Thyroid gland (tissue), 4 donors: ENCODE data around the gene POLR3F. TPM values are rescaled to one million over a fixed set of nuclear protein-coding genes. Genes with fewer than 3 reads are reported as not detected.

ENCODE experiments used
- DNase-seq, 2 donors: peaks; one replicate each; pipeline ENCODE4 v3.0.0-alpha.2; 2019
- H3K27ac ChIP-seq, 3 donors: fragments of 200-600 bp; sonication (generic); 1 replicate in 2 of 3; 2 replicates in 1 of 3; pipeline ENCODE4 v1.5.1; 2016 to 2019; ENCODE audit warnings: mild to moderate bottlenecking in 1 of 3, moderate library complexity in 1 of 3
- H3K27me3 ChIP-seq: fragments of 200-600 bp; sonication (generic); one replicate; pipeline ENCODE4 v1.5.1; 2019
- H3K36me3 ChIP-seq, 2 donors: fragments of 200-600 bp; sonication (generic); one replicate each; pipeline ENCODE4 v1.5.1; 2016 to 2019
- H3K4me1 ChIP-seq, 2 donors: fragments of 200-600 bp; sonication (generic); one replicate each; pipeline ENCODE4 v1.5.1; 2017 to 2019
- H3K4me3 ChIP-seq, 3 donors: fragments of 200-600 bp; sonication (generic); replicated peaks in 1 of 3; 1 replicate in 2 of 3; 2 replicates in 1 of 3; pipeline ENCODE4 v1.5.1; 2016; ENCODE audit warnings: mild to moderate bottlenecking in 1 of 3
- H3K9me3 ChIP-seq: fragments of 200-600 bp; sonication (generic); one replicate; pipeline ENCODE4 v1.5.1; 2017
- CTCF ChIP-seq, 6 experiments: fragments of 200-600 bp in 3 of 6; fragments of 450-650 bp in 3 of 6; sonication (generic) in 3 of 6; IDR thresholded peaks; one replicate each; pipeline ENCODE4 v1.5.1; 2016 to 2019; ENCODE audit warnings: antibody characterized with exemption in 6 of 6, mild to moderate bottlenecking in 2 of 6, inconsistent platforms in 1 of 6, moderate library complexity in 1 of 6
- POLR2A ChIP-seq, 2 donors: fragments of 450-650 bp; IDR thresholded peaks; one replicate each; pipeline ENCODE4 v1.6.1; 2017; ENCODE audit warnings: antibody characterized with exemption in 2 of 2, mild to moderate bottlenecking in 2 of 2, moderate library complexity in 1 of 2
- WGBS, 2 donors: methylation state at CpG; one replicate each; pipeline ENCODE4 v1.1.5; 2017; 5-methylcytosine and 5-hydroxymethylcytosine counted together
- intact Hi-C: fragments of 100-400 bp; cut with DNase I; formaldehyde crosslinking; loops from one replicate; pipeline ENCODE4 v1.15.1; 2023
- total RNA-seq, 4 donors: library from RNA; depleted of rRNA; stranded (reverse); fragments of >200 nt; gene quantifications; one replicate each; pipeline ENCODE4 v1.2.3, GENCODE V29; 2016

POLR3F gene
- total RNA-seq, 4 donors from 2014 or later, result 10.2 to 18.1 (median 13.9) TPM

- Histone ChIP-seq H3K27me3 (no peaks in the 10 kb centered on the region), H3K4me1 (no peaks in the 10 kb centered on the region), H3K36me3 (no peaks in the 10 kb centered on the region), H3K9me3 (no peaks in the 10 kb centered on the region), H3K4me3 (no peak overlapping the region), H3K27ac (no peak overlapping the region)
- no peak for DNase-seq
- TF ChIP-seq CTCF (IDR thresholded peaks at IDR 0.05), result no peak
- TF ChIP-seq POLR2A (IDR thresholded peaks at IDR 0.05), result no peak
- intact Hi-C loops, result no loop called here
- 89 to 95% methylated on average over 3 of the region's 3 CpGs for WGBS, 2 donors
These were observed 10.6 kb upstream of the POLR3F start for GRCh38 chr20:18456600-18456999.

DNA sequence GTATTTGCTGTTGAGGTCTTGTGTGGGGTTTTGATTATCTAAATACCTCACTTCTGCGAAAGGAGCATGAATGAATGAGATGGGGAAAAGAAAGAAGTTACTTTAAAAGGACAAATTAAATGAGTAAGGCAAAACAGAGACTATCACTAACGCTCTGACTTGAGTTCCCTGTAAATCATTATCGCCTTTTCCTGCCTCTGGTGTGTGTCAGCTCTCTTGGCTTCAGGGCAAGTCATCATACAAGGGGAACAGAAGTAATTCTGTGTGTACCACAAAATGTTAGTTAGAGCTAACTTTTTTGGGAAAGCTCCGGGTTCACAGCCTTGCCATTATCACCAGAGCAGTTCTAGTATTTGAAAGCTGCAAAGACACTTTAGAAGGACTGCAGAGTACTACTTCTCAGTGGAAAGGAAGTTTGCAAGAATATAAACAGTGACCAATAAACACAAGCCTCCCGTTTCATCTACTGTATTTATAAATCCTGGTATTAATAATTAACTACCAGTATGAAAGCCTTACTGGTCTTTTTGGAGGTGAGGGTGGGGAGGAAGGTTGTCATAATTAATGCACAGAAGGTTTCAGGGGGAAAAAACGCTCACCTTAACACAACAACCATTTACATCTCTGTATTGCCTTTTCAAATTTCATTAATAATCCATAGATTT, 1.5 kb upstream of the POLR3F start:
- Histone ChIP-seq H3K4me3 (no peak overlapping the region), H3K9me3 (no peaks in the 10 kb centered on the region), H3K4me1 (peaks cover 6 to 19% of the 10 kb centered on the region in 2 donors), H3K27ac (no peak overlapping the region), H3K27me3 (no peaks in the 10 kb centered on the region), H3K36me3 (no peaks in the 10 kb centered on the region)
- DNase-seq, result no peak
- intact Hi-C loops, result no loop called here
- TF ChIP-seq CTCF (IDR thresholded peaks at IDR 0.05), result no peak
- no peak for TF ChIP-seq POLR2A (IDR thresholded peaks at IDR 0.05)
- 67 to 69% methylated on average over 6 of the region's 6 CpGs for WGBS, 2 donors

GRCh38 chr20:18466574-18466893, 656 bp upstream of the POLR3F start:
- no peak for DNase-seq
- Histone ChIP-seq H3K4me3 (peak overlapping the region; percentile 57 to 96 (median 87)), H3K27ac (peak overlapping the region in 1 of 3 donors; percentile 39), H3K36me3 (no peaks in the 10 kb centered on the region), H3K9me3 (no peaks in the 10 kb centered on the region), H3K4me1 (peaks cover 6 to 19% of the 10 kb centered on the region in 2 donors), H3K27me3 (no peaks in the 10 kb centered on the region)
- WGBS, 2 donors, result 0 to 1% methylated on average over 15 of the region's 15 CpGs
- TF ChIP-seq POLR2A (IDR thresholded peaks at IDR 0.05) (no peak), CTCF (IDR thresholded peaks at IDR 0.05) (no peak)
- intact Hi-C loops, result no loop called here

GRCh38 chr20:18477218-18477617, 10.0 kb downstream of the POLR3F start:
- intact Hi-C loops, result no loop called here
- H3K36me3 ChIP-seq, result peaks cover 26 to 42% of the 10 kb centered on the region in 2 donors
- DNase-seq, result no peak
- no peaks in the 10 kb centered on the region for H3K4me1 ChIP-seq
- no peak overlapping the region for H3K4me3 ChIP-seq
- TF ChIP-seq POLR2A (IDR thresholded peaks at IDR 0.05) (no peak), CTCF (IDR thresholded peaks at IDR 0.05) (no peak)
- H3K27ac ChIP-seq, result no peak overlapping the region
- H3K9me3 ChIP-seq, result no peaks in the 10 kb centered on the region
- WGBS, 2 donors, result 98% methylated on average over 1 of the region's 1 CpG
- no peaks in the 10 kb centered on the region for H3K27me3 ChIP-seq

GRCh38 chr20:18477821-18478220, 10.6 kb downstream of the POLR3F start:
- Histone ChIP-seq H3K27ac (no peak overlapping the region), H3K4me3 (no peak overlapping the region), H3K9me3 (no peaks in the 10 kb centered on the region), H3K36me3 (peaks cover 32 to 45% of the 10 kb centered on the region in 2 donors), H3K27me3 (no peaks in the 10 kb centered on the region), H3K4me1 (no peaks in the 10 kb centered on the region)
- no peak for TF ChIP-seq CTCF (IDR thresholded peaks at IDR 0.05)
- WGBS, 2 donors, result 86 to 88% methylated on average over 1 of the region's 1 CpG
- intact Hi-C loops, result no loop called here
- DNase-seq, result no peak
